Endometrial microvascular endothelial cells (primary cell): ENCODE results near the gene FOCAD. TPM values are rescaled to one million over a fixed set of nuclear protein-coding genes. Genes with fewer than 3 reads are reported as not detected.

Source experiments
- in situ Hi-C: cut with HindIII; loops from 2 replicates; pipeline ENCODE4 v1.10.0; 2017; ENCODE audit warnings: low sequenced_read_pairs, low pct_unique_long_range_greater_than_20kb; ENCODE audit errors: inconsistent ontology term
- total RNA-seq: library from RNA; depleted of rRNA; stranded (reverse); fragments of >200 nt; gene quantifications from one replicate; pipeline ENCODE4 v1.2.3, GENCODE V29; 2015; ENCODE audit errors: inconsistent ontology term

Gene FOCAD
- total RNA-seq, 1 donor from 2014 or later = 101 TPM

DNA sequence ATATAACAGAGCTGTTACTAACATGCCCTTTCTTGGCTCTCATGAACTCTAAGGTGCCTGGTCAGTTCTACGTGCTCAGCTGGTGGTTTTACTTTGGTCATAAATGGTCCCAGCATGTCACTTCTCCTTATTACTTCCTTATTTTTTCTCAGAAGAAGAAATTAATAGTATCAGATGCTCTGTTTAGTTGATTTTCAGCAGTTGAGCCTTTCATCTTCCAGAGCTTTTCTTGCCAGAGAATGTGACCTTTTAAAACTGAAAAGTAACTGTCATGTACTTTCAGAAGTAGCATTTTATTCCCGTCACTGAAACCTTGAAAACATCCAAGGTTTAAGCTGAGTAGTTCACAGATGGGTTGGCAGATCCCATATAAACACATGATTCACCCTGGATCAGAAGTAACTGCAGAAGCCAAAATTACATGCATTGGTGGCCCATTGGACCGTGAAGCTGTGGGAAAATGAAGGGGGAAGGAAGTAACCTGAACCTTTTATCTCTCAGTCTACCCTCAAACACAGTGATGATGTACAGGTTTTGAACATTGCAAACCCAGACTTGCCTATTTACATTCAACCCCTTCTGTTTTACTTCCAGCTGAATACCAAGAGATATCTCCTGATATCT, 296.9 kb downstream of the FOCAD start:
- in situ Hi-C loops = no loop called here

DNA sequence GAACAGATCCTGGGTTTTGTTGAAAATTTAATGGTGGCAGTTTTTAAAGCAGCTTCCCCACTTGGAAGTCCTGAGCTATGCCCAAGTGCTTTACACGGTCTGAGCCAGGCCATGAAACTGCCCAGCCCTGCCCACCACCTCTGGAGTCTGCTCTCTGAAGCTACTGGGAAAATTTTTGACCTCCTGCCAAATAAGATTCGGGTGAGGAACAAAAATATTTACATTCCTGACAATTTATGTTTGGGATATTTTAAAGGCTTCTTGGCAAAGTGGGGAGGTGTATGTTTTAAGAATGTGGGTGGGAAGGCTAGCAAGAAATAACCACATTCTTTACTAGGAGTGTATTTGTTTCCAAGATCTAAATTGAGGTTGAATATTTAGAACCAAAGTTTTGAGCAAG, 297.4 kb downstream of the FOCAD start:
- in situ Hi-C loops = no loop called here

DNA sequence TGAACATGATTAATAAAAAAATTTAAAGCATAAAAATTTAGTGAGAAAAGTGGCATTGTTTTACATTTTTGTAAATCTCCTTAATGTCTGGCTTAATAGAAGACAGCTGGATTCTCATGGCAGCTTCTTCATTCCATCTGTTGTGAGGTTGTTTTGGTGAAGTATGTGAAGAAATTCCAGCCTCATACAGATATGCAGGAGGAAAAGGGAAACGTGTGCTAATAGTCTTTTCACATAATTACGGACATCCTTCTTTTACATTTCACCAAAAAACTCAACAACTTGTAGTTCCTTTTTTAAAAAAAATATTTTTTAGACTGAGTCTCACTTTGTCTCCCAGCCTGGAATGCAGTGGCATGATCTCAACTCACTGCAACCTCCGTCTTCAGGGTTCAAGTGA, 300.4 kb downstream of the FOCAD start:
- in situ Hi-C loops = no loop called here

DNA sequence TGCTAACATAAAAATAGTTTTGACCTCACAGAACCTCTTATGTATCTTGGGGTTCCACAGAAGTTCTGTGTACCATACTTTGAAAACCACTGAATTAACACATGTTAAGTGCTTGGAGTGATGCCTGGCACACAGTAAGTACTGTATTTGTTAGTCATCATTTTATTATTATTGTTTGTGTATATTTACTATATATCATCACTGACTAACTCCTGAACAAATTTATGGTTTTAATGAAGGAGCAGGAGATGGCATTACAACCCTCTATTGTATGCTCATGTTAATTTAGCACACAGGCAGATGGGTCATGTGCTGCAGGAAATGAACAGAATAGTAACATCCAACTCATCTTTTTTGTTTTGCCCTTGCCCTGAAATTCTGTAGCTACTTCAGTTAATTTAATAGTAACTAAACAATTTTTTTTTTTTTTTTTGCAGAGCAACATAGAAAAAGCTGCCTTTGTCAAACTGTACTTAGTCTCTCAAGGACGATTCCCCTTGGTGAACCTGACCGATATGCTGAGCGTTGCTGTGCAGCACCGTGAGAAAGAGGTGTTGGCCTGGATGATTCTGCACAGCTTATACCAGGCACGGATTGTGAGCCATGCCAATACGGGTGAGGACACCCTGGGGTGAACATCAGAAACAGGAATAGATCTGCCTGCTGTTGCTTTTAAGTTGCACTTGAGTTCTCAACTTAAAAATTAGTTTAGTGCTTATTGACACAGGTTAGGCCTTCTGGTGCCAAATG, 302.0 kb downstream of the FOCAD start:
- in situ Hi-C loops = no loop called here

DNA sequence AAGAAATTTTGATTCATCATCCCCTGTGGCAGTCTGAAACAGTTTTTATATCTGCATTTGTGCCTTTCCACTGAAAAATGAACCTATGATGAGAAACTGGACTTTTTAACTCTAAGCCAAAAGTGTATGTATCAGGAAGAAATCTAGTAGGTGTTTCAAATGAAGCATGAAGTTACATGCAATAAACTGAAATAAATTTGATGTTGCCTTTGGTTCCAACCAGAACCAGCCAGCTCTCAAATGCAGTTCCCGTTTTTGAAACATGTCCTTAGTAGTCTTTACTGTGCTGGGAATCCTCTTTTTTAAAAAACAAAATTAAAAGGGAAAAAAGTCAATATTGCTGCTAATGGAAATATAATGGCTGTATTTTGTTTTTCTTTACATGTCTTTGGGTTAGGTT, 303.5 kb downstream of the FOCAD start:
- in situ Hi-C loops = no loop called here

DNA sequence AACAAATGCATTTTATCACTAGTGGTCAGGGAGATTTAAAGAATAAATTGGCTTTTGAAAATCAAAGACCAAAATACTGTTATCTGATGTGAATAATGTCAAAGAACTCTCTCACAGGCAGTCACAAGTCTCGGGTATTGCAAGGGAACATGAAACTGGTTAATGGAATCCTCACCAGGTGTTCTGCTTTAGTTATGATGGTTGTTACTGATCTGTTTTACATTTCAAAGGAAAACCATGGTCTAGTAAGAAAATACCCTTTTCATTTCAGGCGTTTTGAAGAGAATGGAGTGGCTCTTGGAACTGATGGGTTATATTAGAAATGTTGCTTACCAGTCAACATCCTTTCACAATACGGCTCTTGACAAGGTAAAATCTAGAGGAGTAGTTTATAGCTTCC, 304.0 kb downstream of the FOCAD start:
- in situ Hi-C loops = no loop called here

DNA sequence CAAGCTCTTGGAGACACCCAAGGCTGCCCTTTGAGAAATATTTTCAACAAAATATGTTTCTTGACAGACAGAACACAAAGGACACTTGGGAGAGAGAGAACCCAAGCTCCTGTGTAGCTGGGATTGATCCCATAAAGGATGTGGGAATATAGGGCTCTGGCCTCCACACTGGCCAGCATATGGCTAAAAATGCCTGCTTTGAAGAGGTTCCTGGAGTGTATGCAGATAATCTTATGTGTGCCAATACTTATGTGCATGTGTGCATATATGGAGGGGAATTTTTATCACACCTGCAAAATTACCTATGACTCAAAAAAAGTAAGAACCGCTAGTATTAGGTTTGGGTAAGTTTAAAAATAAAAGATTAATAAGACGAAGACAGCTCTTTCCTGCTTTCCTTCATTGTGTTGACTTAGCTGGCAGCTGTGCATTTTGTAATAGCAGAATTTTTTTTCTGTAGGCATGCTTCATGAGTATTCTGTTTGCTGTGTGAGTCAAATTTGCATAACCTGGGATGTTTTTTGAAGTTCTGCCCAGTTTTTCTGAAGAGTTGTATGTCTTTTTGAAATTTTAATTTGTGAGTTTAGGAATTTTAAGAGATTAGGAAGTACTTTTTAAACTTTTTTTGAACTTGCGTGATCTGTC, 304.7 kb downstream of the FOCAD start:
- in situ Hi-C loops = no loop called here

DNA sequence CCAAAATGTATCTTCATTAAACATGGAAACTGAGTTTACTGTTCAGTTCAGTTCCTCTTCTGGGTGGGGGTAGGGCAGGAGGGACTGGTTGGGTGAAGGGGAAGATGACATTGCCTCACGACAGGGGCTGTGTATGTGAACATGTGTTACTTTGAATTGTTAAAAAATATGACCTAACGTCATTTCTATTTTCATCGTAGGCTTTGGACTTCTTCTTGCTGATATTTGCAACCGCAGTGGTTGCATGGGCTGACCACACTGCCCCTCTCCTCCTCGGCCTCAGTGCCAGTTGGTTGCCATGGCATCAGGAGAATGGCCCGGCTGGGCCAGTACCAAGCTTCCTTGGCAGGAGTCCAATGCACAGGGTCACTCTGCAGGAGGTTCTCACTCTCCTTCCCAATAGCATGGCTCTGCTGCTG, 305.9 kb downstream of the FOCAD start:
- in situ Hi-C loops = no loop called here

DNA sequence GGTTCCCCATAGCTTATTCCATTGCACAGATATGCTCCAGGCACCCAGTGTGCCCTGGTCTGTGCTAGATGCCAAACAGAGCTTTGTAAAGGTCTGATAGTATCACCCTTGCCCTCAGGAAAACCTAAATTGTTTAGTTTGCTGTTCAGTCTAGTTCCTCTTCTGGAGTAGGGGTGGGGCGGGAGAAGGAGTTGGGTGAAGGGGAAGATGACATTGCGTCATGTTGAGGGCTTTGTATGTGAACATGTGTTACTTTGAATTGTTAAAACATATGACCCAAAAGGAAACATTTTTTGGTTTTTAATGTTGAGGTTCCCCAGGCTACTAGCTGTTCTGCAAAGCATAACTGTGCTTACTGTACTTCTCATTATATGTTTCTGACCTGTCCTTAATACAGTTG, 306.8 kb downstream of the FOCAD start:
- in situ Hi-C loops = no loop called here

DNA sequence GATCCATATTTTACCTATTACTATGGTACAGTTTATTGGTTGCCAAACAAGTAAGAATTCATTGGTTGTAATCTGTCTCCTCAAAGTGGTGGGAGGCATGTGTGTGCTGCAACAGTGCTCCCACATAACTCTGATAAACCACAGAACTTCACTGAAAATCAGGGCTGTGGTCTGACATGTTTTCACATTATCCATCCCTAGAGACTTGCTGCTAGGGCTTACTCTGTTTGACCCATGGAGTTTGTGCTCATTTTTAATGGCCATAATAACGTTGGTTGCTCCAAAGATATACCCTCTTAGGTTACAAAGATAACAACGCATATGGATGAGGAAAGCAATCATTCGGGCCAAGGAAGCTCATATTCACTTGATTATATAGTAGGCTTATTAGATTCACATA, 310.4 kb downstream of the FOCAD start:
- in situ Hi-C loops = no loop called here

DNA sequence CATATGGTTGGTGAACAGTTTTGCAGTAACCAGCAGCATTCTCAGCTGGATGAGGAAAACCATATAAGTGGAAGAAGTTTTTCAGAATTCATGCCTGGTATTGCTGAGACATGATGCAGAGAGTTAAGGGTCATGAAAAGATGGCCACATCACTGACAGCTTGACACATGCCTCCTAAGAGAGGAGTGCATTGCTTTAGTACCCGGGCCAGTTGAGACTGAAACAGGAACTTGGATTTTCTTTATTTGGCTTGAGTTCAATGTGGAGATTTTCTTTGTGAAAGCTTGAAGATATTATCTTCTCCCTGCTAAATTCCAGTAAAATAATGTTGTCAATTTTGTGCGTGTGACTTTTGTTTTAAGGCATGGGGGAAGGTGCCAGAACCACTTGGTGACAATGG, 311.6 kb downstream of the FOCAD start:
- in situ Hi-C loops = no loop called here

DNA sequence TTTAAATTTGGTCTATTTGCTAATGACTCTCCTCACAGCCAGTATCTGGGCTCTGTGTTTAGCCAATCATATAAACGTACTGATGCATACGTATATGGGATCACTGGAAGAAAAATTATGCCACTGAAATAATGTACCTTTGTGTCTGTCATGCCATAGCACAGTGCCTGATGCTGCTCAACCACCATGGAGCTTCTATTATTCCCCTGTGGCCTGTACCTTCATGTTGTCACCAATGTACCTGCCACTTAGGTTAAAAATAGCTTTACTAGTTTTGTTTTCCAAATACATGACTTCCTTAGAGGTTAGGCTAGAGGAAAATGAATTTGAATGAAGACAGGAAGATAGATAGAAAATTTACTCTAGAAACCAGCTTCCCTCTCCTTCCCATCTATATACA, 312.8 kb downstream of the FOCAD start:
- in situ Hi-C loops = no loop called here

DNA sequence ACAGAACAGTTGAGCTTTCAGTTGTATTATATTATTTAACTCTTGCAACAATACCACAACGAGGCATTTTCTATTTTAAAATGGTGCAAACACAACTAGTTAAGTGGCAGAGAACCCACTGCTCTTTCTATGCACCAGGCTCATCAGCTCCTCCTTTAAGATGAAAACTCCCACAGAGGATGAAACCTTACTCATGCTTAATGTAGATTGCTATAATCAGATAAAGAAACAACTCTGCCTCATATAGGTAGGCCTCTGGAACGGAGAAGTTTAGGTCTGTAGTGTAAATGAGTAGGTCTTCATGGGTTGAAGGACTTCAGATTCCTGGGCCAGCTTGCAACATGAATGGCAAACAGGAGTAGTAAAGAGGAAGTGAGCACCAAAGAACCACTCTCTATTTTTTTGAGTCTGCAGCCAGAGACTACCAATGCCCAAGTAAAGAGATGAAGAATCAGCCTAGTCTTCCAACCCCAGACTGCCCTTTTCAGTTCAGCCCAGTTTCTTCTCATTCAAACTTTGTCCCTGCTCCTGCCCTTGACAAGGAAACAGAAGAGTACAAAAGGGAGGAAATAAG, 313.5 kb downstream of the FOCAD start:
- in situ Hi-C loops = no loop called here

DNA sequence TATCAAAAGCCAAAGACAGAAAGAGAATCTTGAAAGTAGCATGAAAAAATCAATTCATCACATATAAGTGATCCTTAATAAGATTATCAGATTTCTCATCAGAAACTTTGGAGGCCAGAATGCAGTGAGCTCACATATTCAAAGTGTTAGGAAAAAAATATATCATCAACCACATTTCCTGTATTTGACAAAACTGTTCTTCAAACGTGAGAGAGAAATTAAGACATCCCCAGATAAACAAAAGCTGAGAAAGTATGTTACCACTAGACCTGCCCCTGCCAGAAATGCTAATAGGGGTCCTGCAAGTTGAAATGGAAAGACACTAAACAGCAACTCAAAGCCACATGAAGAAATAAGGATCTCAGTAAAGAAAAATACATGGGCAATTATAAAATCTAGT, 317.5 kb downstream of the FOCAD start:
- in situ Hi-C loops = no loop called here

DNA sequence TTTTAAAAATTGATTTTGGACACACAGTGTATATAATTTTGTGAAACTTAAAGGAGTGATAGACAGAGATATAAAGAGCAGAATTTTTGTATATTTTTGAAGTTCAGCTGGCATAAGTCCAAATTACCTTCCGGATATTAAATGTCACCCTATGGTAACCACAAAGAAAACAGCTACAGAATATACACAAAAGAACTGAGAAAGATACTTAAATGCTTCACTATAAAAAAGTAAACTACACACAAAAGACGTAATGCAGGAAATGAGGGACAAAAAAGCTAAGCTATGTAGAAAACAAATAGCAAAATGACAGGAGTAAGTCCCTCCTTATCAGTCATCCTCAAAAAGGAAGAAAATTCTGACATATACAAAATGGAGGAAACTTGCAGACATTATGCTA, 318.0 kb downstream of the FOCAD start:
- in situ Hi-C loops = no loop called here

DNA sequence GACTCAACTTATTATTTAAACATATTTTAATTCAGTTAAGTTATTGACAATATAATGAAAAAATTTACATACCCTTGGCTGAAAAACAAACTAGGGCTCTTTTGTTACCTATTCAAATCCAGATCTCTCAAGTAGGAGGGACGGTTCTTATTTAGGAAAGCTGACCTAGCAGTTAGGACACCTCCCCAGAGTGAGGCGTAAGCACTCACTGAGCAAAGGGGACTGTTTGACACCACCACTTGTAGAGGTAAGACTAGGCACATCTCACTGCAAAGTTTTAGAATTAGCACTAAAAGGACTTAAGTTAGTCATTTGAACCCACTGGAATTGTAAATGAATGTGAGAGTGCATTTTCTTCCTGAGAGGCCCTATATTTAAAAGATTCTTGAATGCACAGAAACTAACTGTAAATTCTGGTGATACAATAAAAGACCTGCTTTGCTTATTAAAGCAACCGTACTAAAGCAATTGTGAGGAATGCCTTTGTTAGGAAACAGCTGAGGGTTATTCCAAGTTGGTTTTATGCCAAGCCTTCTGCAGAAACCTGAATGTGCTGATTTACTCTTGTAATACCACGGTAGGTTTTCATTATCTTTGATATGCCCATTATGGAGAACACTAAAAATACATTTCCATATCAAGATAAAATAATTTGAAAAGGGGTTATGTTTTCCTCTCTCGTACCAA, 331.2 kb downstream of the FOCAD start:
- in situ Hi-C loops = no loop called here

DNA sequence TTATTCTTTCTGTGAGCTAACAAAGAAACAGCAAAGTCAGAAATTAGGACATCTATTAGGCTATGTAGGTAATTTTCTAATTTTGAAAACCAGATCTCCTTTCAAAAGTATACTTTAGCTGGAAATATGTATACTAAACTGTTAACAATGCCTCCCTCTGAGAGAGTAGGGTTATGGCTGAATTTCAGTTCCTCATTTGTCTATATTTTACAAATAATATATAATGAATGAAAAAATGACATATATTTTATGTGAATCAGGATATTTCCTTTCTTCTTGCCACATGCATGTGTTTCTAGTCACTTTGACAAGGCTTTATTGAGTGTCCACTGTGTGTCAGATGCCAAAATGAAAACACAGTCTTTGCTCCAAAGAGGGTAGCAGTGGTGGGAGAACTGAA, 331.9 kb downstream of the FOCAD start:
- in situ Hi-C loops = no loop called here

DNA sequence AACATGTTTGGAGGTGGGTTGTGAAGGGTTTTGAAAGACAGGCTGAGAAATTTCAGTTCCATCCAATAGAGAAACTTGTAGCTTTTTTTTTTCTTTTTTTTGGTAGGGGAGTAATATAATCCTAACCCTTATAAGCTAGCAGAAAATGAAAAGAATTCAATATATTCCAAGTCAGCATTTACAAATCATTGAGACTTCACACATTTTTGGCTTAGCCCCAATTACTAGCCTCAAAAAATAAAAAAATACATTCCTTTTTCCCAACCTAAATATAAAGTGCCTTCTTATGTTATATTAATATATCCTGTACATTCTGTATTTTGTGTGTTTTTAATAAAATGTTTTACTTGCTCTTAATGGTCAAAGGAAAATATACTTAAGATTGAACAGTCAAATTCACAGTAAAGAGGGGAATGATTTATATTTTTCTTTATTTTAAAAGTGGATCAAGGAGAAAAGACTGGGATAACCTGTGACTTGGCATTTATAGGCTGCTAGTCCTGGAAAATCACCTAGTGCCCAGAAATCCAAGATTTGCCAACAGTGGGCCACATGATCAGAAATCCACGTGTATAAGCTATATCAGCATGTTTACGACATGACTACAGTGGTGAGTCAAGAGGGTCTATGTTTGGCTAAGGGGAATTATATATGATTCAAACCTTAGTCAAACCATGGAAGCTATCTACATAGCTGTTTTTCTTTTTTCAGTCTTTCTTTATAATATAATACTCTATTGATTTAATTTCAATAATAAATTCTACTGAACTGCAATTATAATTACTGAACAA, 332.8 kb downstream of the FOCAD start:
- in situ Hi-C loops = no loop called here

DNA sequence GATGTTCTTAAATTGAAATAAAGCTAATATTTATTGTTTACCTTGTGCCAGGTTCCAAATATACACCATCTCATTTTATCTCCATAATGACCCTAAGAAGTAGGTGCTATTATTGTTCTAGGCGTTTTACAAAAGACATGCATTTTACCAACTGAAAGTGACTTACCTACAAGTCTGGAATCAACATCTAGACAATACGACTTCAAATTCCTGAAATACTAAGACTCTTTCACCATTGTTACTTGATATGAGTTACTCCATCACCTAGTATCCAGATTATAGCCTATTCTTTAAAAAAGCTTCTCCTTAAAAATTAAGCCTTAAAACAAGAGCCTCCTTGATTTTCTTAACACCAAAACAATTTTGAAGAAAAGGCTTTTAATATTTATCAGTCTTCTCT, 334.1 kb downstream of the FOCAD start:
- in situ Hi-C loops = no loop called here
